Activated CD4-positive, alpha-beta T cell treated with anti-CD3 and anti-CD28 coated beads for 48 hours (primary cell): ENCODE measurements around the gene SOD3.

Source experiments
- DNase-seq: peaks from one replicate; pipeline ENCODE4 v3.0.0-alpha.2; 2020

SOD3 gene

GRCh38 chr4:24805566-24805965 is 10.2 kb downstream of the SOD3 start:
- no peak for DNase-seq

- DNase-seq: no peak
Measured at GRCh38 chr4:24806206-24806990, 11.0 kb downstream of the SOD3 start.

DNA sequence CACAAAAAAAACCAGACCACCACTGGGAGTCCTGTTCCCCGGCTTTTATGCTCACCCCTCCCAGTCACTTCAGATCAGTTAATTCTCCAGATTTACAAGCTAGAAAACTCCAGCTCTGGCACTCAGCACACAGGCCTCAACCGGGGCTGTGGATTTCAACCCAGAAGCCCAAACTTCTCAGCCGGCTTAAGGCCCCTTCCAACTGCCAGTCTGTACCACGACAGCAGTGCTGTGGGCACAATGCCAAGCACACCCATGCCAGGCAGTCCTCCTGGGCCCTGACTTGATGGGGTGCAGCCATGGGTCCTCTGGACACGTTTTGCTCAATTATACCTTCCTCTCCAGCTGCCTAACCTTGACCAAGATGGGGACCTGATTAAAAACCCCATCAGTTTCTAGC is 12.2 kb downstream of the SOD3 start:
- DNase-seq: no peak

GRCh38 chr4:24808261-24808660 is 12.9 kb downstream of the SOD3 start:
- no peak for DNase-seq

DNA sequence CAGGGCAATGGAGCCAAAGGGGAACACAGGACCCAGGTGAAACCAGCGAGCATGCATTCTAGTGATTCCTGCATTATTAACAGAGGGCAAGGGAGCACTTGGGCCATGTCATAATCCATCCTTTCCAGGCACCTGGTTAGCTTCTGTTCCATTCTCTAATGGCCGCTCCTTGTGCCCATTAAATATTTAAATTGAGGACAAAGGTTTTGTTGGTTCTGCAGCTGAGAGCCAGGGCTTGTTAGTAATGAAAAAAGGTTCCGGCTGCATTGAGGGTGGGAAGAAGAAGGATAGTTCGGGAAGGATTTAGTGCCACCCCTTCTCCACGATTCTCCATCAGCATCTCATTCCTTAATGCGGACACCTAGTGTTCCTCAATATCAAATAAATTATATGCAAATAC is 13.6 kb downstream of the SOD3 start:
- no peak for DNase-seq

- no peak for DNase-seq
Measured at GRCh38 chr4:24809376-24809775, 14.0 kb downstream of the SOD3 start.

DNA sequence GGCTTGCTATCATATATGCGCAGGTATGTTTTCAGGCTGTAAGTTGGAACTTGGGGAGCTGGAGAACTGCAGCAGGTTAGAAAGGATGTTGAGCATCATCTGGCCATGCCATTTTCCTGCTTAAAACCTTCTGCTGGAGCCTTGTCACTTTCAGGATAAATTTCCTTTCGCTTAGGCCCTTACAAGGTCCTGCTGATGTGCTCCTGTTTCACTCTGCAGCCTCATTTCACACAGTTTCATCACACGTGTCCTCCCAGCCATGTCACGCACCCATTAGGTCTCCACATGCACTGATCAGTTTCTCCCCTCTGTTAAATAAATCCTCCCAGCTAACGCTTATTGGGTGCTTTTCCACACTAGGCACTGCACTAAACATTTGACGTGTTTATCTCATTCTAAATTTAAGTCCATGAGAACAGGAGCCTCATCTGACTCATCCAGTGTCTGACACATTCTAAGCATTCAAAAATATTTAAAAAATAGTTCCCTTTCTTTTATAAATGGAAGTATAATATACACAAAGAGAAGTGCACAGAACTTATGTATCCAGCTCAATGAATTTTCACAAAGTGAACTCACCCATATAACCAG is 14.5 kb downstream of the SOD3 start:
- DNase-seq: no peak

DNA sequence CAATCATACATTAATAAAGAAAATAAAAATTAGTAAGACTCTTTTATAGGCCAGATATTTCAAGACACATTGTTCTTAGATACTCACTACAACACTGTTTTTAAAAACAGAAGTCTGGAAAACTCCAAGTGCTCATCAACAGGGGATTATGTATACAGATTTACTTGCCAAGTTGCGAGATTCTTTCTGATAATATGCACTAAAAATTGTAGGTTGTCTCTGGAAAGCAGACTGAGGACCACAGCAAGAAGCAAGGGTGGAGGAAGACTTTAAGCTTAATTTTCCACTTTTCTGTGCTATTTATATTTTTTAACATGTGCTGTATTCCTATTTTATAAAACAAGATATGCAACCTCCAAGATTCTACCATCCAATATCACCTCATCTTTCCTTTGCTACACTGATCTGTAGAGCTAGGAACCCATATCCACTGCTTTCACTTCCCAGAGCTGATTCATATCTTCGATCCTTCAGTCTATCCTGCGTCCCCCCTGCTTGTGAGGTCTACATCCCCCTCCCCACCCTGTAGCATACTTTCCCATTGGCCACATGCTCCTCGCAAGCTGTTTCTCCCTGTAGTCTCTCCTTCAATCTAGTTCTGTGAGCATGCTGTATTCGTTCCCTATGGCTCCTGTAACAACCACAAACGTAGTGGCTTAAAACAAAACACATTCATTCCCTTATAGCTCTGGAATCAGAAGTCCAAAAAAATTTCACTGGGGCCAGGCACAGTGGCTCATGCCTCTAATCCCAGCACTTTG is 15.7 kb downstream of the SOD3 start:
- DNase-seq: no peak

- DNase-seq: no peak
Measured at GRCh38 chr4:24813732-24814131, 18.4 kb downstream of the SOD3 start.

GRCh38 chr4:24816797-24817196 is 21.4 kb downstream of the SOD3 start:
- DNase-seq: no peak

- DNase-seq: no peak
Measured at GRCh38 chr4:24820541-24820940, 25.2 kb downstream of the SOD3 start.

DNA sequence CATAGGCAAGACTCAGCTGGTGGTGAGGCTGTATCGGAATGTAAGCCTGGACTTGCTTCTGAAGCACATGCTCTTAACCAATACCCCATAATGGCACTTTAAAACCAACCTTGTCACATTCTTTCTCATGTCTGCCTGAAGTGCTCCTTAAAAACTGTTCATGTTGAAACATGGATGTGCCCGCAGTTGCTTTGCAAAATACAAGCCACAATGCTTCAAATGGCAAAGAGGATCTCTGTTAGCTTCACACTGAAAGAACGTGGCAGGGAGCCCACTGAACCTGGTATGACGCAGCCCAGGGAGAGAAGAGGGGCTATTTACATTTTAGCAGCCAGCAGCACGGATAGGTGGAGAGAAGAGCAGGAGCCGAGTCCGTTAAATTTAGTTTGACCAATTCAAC is 29.3 kb downstream of the SOD3 start:
- DNase-seq: no peak

DNA sequence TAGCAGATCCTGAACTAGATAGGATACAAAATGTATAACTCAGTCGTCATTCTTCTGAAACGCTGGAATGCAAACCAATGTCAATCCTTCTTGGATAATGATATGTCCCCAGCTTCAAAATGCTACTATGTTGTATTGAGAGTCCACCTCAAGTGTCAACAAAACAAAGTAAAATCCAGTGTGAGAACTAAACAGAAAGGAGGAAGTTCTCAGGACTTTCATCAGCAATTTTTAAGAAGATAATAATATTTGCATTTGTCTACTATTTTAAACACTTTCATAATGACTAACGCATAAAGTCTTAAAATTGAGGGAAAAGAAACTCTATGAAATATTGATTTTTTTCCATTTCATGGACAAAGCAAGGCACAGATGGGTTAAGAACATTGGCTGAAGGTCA is 36.3 kb downstream of the SOD3 start:
- DNase-seq: no peak

- no peak for DNase-seq
Measured at GRCh38 chr4:24835696-24836095, 40.3 kb downstream of the SOD3 start.

- DNase-seq: no peak
Measured at GRCh38 chr4:24836661-24837242, 41.4 kb downstream of the SOD3 start.

GRCh38 chr4:24837336-24837735 is 42.0 kb downstream of the SOD3 start:
- no peak for DNase-seq

- DNase-seq: no peak
Measured at GRCh38 chr4:24837781-24838180, 42.4 kb downstream of the SOD3 start.

DNA sequence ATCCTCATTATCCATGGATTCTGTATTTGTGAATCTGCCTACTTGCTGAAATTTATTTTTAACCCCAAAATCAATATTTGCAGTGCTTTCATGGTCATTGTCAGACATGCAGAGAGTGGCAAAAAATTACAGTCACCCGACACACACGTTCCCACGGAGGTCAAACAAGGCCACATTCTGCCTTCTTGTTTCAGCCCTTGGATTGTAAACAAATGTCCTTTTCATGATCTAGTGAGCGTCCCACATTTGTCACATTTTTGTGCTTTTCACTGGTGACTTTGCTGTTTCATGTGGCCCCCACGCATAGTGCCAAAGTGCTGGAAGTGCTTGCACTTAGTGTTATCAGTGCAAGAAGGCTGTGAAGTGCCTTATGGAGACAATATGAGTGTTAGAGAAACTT is 45.0 kb downstream of the SOD3 start:
- DNase-seq: no peak

DNA sequence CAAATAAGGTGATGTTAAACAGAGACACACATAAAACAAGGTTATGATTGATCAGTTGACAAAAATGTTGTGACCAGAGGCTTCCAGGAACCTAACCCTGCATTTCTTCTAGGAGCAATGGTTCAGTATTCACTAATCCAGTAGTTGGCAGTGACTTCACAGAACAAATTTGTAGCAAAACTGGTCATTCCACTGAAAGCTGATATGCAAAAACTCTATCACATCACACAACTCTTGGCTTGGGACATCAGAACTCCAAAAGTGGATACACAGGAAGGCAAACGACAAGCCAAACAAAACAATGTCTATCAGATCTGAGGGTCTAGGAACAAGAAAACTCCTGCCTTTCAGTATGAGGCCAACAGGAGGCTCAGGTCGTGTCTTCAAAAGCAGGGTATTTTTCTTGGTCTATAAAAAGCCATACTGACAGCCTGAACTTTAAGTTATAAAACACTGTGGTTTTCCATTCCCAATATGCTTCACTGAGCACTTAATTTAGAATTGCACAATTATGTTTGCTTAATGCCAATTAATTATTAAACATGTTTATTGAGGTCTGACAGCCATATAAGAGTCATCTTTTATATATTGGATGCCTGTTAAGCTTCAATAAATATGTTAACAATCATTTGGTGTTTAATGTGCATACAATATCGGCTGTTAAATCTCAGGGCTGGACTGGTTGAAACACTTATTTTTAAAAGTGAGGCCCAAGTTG is 45.6 kb downstream of the SOD3 start:
- DNase-seq: no peak

DNA sequence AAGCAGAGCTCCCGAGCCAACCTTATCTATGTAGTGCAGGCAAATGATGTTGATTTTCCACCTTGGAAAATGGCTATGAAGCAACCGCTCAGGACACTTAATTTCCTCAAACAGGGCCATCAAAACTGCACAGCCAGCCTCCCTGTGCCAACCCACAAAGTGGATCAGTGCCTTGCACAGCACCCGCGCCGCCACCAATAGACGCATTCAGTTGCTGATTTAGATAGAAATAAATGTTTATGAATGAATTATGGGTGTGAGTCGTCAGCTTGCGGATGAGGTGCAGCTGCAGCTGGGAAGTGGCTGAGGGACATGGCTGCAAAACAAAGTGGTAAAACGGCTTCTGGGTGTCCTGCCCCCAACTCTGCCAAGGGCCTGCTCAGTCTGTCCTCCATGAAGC is 47.0 kb downstream of the SOD3 start:
- no peak for DNase-seq

DNA sequence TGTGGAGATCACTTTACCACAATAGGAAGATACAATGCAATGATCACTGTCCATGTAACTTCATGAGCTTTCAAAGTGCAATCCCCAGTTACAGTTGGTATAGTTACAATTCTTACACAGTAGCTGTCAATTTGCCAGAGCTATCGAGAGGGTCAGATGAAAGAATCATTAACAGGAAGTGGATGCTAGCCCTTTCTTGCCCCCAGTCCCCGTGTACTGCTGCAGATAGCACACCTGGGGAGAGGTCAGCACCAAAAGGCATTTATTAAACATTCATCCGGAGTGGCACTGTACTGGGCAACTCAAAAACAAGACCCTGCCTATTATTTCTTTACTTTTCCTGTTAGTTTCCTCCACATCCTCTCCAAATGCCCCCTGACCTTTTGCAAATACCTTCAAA is 47.7 kb downstream of the SOD3 start:
- no peak for DNase-seq

DNA sequence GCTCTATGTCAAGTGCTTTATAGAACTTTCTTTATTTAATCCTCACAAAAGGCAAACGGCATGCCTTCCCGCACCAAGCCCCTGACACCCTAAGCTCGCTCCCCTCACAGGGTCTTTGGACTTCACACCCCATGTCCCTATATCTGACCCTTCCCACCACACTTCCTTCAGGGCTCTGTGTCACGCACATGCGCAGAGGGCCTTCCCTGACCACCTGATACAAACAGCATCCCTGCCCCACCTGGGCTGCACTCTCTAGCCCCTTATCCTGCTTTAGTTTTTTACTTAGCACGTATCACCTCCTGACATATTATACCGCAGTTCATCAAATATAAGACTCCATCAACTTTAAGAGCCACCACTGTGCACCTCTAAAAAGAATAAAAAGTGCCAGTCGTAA is 49.8 kb downstream of the SOD3 start:
- no peak for DNase-seq

GRCh38 chr4:24845902-24846301 is 50.5 kb downstream of the SOD3 start:
- DNase-seq: no peak
